ENCODE results near the gene SKOR1. TPM values are rescaled to one million over a fixed set of nuclear protein-coding genes. Genes with fewer than 3 reads are reported as not detected.

Gene SKOR1
- total RNA-seq, 1 experiment from 2014 or later, result 0.81 TPM

- BruUV-seq (replicated peaks), result no TSS peak
- no peak for ATAC-seq
- H3K36me3 ChIP-seq (ENCODE audit: control insufficient read depth in 1 of 2, insufficient read depth in 2 of 2, low read length in 2 of 2), result no peaks in the 10 kb centered on the region
- H3K9me3 ChIP-seq (ENCODE audit: control insufficient read depth in 1 of 2, insufficient read depth in 1 of 2, low read depth in 1 of 2, low read length in 2 of 2), result no peaks in the 10 kb centered on the region
- H3K4me1 ChIP-seq (ENCODE audit: control insufficient read depth in 1 of 2, insufficient read depth in 2 of 2, low read length in 2 of 2), result no peaks in the 10 kb centered on the region
- CTCF ChIA-PET, result no interaction called here
- DNase-seq (ENCODE audit: low read depth, low spot score), result no peak
- intact Hi-C loops (cut with micrococcal nuclease), result no loop called here
- RAD21 ChIA-PET (ENCODE audit: low non-redundant PET in 1 of 2, low total read pairs in 2 of 2, uncharacterized antibody in 2 of 2, unreplicated experiment in 2 of 2), result no interaction called here
- no peak overlapping the region for H3K4me2 ChIP-seq (ENCODE audit: low read length)
- TF ChIP-seq SIN3A (IDR thresholded peaks at IDR 0.05; ENCODE audit: low read depth) (no peak), TCF7L2 (IDR thresholded peaks at IDR 0.05; ENCODE audit: borderline replicate concordance, extremely low read depth, insufficient read depth, insufficient read length) (no peak), EGR1 (IDR thresholded peaks at IDR 0.05; ENCODE audit: low read depth) (no peak), EZH2 (IDR thresholded peaks at IDR 0.05) (no peak), POLR2A (IDR thresholded peaks at IDR 0.05; ENCODE audit: borderline replicate concordance, extremely low read depth, insufficient read depth, insufficient read length) (no peak), EZH2phosphoT487 (IDR thresholded peaks at IDR 0.05; ENCODE audit: borderline replicate concordance) (no peak)
- TF ChIP-seq, protein P1, sequence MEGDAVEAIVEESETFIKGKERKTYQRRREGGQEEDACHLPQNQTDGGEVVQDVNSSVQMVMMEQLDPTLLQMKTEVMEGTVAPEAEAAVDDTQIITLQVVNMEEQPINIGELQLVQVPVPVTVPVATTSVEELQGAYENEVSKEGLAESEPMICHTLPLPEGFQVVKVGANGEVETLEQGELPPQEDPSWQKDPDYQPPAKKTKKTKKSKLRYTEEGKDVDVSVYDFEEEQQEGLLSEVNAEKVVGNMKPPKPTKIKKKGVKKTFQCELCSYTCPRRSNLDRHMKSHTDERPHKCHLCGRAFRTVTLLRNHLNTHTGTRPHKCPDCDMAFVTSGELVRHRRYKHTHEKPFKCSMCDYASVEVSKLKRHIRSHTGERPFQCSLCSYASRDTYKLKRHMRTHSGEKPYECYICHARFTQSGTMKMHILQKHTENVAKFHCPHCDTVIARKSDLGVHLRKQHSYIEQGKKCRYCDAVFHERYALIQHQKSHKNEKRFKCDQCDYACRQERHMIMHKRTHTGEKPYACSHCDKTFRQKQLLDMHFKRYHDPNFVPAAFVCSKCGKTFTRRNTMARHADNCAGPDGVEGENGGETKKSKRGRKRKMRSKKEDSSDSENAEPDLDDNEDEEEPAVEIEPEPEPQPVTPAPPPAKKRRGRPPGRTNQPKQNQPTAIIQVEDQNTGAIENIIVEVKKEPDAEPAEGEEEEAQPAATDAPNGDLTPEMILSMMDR (IDR thresholded peaks at IDR 0.05 in 2 of 3, conservative IDR thresholded peaks at IDR 0.05 in 1 of 3; ENCODE audit: borderline replicate concordance in 1 of 3, insufficient read depth in 1 of 3, low read depth in 2 of 3, low read length in 2 of 3), result no peak
- TF ChIP-seq, protein P2, sequence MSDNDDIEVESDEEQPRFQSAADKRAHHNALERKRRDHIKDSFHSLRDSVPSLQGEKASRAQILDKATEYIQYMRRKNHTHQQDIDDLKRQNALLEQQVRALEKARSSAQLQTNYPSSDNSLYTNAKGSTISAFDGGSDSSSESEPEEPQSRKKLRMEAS (IDR thresholded peaks at IDR 0.05), result no peak
- H3K9me2 ChIP-seq (ENCODE audit: insufficient read depth), result no peaks in the 10 kb centered on the region
- H3K79me2 ChIP-seq (ENCODE audit: insufficient read depth, low read length), result no peaks in the 10 kb centered on the region
- no peak overlapping the region for H3K27ac ChIP-seq (ENCODE audit: low read depth, low read length)
- POLR2A ChIA-PET, result no interaction called here
- H3K27me3 ChIP-seq (ENCODE audit: insufficient read depth, low read length), result no peaks in the 10 kb centered on the region
- no peaks in the 10 kb centered on the region for H4K20me1 ChIP-seq (ENCODE audit: insufficient read depth)
- no peak overlapping the region for H3K9ac ChIP-seq (ENCODE audit: low read length)
- H3K4me3 ChIP-seq (replicated peaks in 1 of 2; ENCODE audit: low read depth in 1 of 2, low read length in 2 of 2), result no peak overlapping the region
- H2AFZ ChIP-seq (ENCODE audit: low read depth, low read length, poor library complexity, severe bottlenecking), result no peak overlapping the region
These were observed 17.5 kb upstream of the SKOR1 start for GRCh38 chr15:67807836-67808235.

DNA sequence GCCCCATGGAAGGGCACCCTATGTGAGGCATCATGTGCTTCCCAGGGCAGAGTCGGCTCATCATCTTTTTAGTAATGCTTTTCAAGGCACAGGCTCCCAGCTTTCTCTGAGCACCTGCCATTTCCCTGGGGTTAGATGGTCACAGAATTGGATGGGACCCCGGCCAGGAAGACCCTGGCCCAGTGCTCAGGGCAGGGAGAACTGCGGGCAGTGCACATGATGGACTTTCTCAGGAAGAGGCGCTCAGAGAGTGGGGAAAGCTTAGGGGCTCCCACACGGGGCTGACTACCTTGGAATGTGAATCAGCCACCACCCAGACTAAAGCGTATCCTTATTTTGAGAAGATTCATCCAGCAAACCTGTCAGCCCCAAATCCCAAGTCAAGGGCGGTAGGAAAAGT is 16.5 kb upstream of the SKOR1 start:
- no TSS peak for BruUV-seq (replicated peaks)
- POLR2A ChIA-PET, result no interaction called here
- Histone ChIP-seq H3K9me3 (ENCODE audit: control insufficient read depth in 1 of 2, insufficient read depth in 1 of 2, low read depth in 1 of 2, low read length in 2 of 2) (no peaks in the 10 kb centered on the region), H3K36me3 (ENCODE audit: control insufficient read depth in 1 of 2, insufficient read depth in 2 of 2, low read length in 2 of 2) (no peaks in the 10 kb centered on the region), H3K9me2 (ENCODE audit: insufficient read depth) (no peaks in the 10 kb centered on the region), H3K9ac (ENCODE audit: low read length) (no peak overlapping the region), H3K79me2 (ENCODE audit: insufficient read depth, low read length) (no peaks in the 10 kb centered on the region), H3K27me3 (ENCODE audit: insufficient read depth, low read length) (no peaks in the 10 kb centered on the region), H3K4me1 (ENCODE audit: control insufficient read depth in 1 of 2, insufficient read depth in 2 of 2, low read length in 2 of 2) (no peaks in the 10 kb centered on the region), H4K20me1 (ENCODE audit: insufficient read depth) (no peaks in the 10 kb centered on the region), H3K27ac (ENCODE audit: low read depth, low read length) (no peak overlapping the region), H3K4me3 (replicated peaks in 1 of 2; ENCODE audit: low read depth in 1 of 2, low read length in 2 of 2) (no peak overlapping the region), H3K4me2 (ENCODE audit: low read length) (no peak overlapping the region), H2AFZ (ENCODE audit: low read depth, low read length, poor library complexity, severe bottlenecking) (no peak overlapping the region)
- no peak for DNase-seq (ENCODE audit: low read depth, low spot score)
- ATAC-seq, result no peak
- CTCF ChIA-PET, result no interaction called here
- intact Hi-C loops (cut with micrococcal nuclease), result no loop called here
- RAD21 ChIA-PET (ENCODE audit: low non-redundant PET in 1 of 2, low total read pairs in 2 of 2, uncharacterized antibody in 2 of 2, unreplicated experiment in 2 of 2), result no interaction called here
- TF ChIP-seq, protein P2 (IDR thresholded peaks at IDR 0.05), result no peak
- no peak for TF ChIP-seq RAD21 (IDR thresholded peaks at IDR 0.05; ENCODE audit: low read depth)
- TF ChIP-seq ELF1 (IDR thresholded peaks at IDR 0.05; ENCODE audit: borderline replicate concordance, low read depth), result no peak
- TF ChIP-seq CEBPB (IDR thresholded peaks at IDR 0.05; ENCODE audit: low read depth), result no peak
- TF ChIP-seq JUND (IDR thresholded peaks at IDR 0.05), result no peak
- TF ChIP-seq SRF (IDR thresholded peaks at IDR 0.05; ENCODE audit: low read depth), result no peak
- TF ChIP-seq, protein P3, sequence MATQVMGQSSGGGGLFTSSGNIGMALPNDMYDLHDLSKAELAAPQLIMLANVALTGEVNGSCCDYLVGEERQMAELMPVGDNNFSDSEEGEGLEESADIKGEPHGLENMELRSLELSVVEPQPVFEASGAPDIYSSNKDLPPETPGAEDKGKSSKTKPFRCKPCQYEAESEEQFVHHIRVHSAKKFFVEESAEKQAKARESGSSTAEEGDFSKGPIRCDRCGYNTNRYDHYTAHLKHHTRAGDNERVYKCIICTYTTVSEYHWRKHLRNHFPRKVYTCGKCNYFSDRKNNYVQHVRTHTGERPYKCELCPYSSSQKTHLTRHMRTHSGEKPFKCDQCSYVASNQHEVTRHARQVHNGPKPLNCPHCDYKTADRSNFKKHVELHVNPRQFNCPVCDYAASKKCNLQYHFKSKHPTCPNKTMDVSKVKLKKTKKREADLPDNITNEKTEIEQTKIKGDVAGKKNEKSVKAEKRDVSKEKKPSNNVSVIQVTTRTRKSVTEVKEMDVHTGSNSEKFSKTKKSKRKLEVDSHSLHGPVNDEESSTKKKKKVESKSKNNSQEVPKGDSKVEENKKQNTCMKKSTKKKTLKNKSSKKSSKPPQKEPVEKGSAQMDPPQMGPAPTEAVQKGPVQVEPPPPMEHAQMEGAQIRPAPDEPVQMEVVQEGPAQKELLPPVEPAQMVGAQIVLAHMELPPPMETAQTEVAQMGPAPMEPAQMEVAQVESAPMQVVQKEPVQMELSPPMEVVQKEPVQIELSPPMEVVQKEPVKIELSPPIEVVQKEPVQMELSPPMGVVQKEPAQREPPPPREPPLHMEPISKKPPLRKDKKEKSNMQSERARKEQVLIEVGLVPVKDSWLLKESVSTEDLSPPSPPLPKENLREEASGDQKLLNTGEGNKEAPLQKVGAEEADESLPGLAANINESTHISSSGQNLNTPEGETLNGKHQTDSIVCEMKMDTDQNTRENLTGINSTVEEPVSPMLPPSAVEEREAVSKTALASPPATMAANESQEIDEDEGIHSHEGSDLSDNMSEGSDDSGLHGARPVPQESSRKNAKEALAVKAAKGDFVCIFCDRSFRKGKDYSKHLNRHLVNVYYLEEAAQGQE (IDR thresholded peaks at IDR 0.05; ENCODE audit: low read depth), result no peak

All from HCT116 (cell line).